HepG2 (cell line): ENCODE results near the gene PSMA7. TPM values are rescaled to one million over a fixed set of nuclear protein-coding genes. Genes with fewer than 3 reads are reported as not detected.

ENCODE experiments used
- ARID2 ChIP-seq: sonication (generic); formaldehyde crosslinking; IDR thresholded peaks from 2 replicates; pipeline ENCODE4 v1.8.1; 2022; ENCODE audit warnings: mild to moderate bottlenecking, missing genetic modification reagents, borderline replicate concordance
- ATF6 ChIP-seq: sonication (generic); formaldehyde crosslinking; conservative IDR thresholded peaks from 2 replicates; pipeline ENCODE4 v1.4.0; 2020; ENCODE audit warnings: missing genetic modification reagents
- CHD4 ChIP-seq: fragments of 200-600 bp; sonication (generic); IDR thresholded peaks from 2 replicates; pipeline ENCODE4 v1.7.0; 2017; ENCODE audit warnings: mild to moderate bottlenecking, low read length, borderline replicate concordance
- CTCF ChIP-seq: sonication (generic); formaldehyde crosslinking; IDR thresholded peaks from 2 replicates; pipeline ENCODE4 v1.5.0; 2020; ENCODE audit warnings: mild to moderate bottlenecking, missing genetic modification reagents, moderate library complexity
- PCBP2 ChIP-seq: fragments of 200-400 bp; formaldehyde crosslinking; optimal IDR thresholded peaks from 2 replicates; pipeline ENCODE3; 2018; ENCODE audit warnings: low read length, low read depth; ENCODE audit not compliant: poor library complexity, severe bottlenecking
- REL ChIP-seq: sonication (generic); formaldehyde crosslinking; conservative IDR thresholded peaks from 2 replicates; pipeline ENCODE4 v1.8.0; 2022; ENCODE audit warnings: mild to moderate bottlenecking, missing genetic modification reagents, moderate library complexity
- RFXAP ChIP-seq: sonication (generic); formaldehyde crosslinking; IDR thresholded peaks from 2 replicates; pipeline ENCODE4 v1.4.0; 2020; ENCODE audit warnings: missing genetic modification reagents, borderline replicate concordance
- TGIF2 ChIP-seq: IDR thresholded peaks from 2 replicates; pipeline ENCODE4 v1.6.1; 2016; ENCODE audit warnings: control low read depth, missing compliant biosample characterization
- THAP11 ChIP-seq: IDR thresholded peaks from 2 replicates; pipeline ENCODE4 v1.6.1; 2016; ENCODE audit warnings: missing biosample characterization, missing genetic modification reagents
- ZBTB8A ChIP-seq: sonication (generic); formaldehyde crosslinking; IDR thresholded peaks from 2 replicates; pipeline ENCODE4 v1.4.0; 2020; ENCODE audit warnings: mild to moderate bottlenecking, low read depth, missing genetic modification reagents, borderline replicate concordance
- ZNF326 ChIP-seq: sonication (generic); formaldehyde crosslinking; IDR thresholded peaks from 2 replicates; pipeline ENCODE4 v1.4.0; 2020; ENCODE audit warnings: missing genetic modification reagents, borderline replicate concordance
- ZNF557 ChIP-seq: sonication (generic); formaldehyde crosslinking; IDR thresholded peaks from 2 replicates; pipeline ENCODE4 v1.4.0; 2020; ENCODE audit warnings: missing genetic modification reagents
- ZNF737 ChIP-seq: sonication (generic); formaldehyde crosslinking; IDR thresholded peaks from 2 replicates; pipeline ENCODE4 v1.5.0; 2020; ENCODE audit warnings: missing genetic modification reagents, mild to moderate bottlenecking, borderline replicate concordance
- ZNF782 ChIP-seq: sonication (generic); formaldehyde crosslinking; IDR thresholded peaks from 2 replicates; pipeline ENCODE4 v1.4.0; 2020; ENCODE audit warnings: missing genetic modification reagents, mild to moderate bottlenecking, borderline replicate concordance
- polyA plus RNA-seq, 8 experiments: library from polyadenylated mRNA; depleted of rRNA in 3 of 8; stranded (reverse) in 7 of 8; unstranded in 1 of 8; fragments of >200 nt; fragmentation: Illumina TruSeq in 4 of 8; extraction: Trizol in 4 of 8; gene quantifications; 2 replicates each; pipeline versions ENCODE4 v1.2.1 to v1.2.3, GENCODE V29; 2011 to 2016; ENCODE audit warnings: low read depth in 4 of 8, missing spikeins in 1 of 8, mixed read lengths in 1 of 8; ENCODE audit not compliant: insufficient read depth in 1 of 8
- total RNA-seq, 5 experiments: library from RNA; depleted of rRNA; stranded (reverse); fragments of >200 nt; fragmentation: Illumina TruSeq; extraction: Trizol; gene quantifications; 2 replicates each; pipeline ENCODE4 v1.2.3, GENCODE V29; 2016; ENCODE audit warnings: low read depth in 1 of 5
- TF ChIP-seq, protein P1 (sequence below), 2 experiments: sonication (generic) in 1 of 2; formaldehyde crosslinking in 1 of 2; IDR thresholded peaks; 2 replicates each; pipeline versions ENCODE4 v1.5.1 to v1.6.1; 2011 to 2020; ENCODE audit warnings: borderline replicate concordance in 1 of 2, low read depth in 1 of 2, low read length in 1 of 2, mild to moderate bottlenecking in 1 of 2, missing genetic modification reagents in 1 of 2, moderate library complexity in 1 of 2
- TF ChIP-seq, protein P2 (sequence below): sonication (generic); formaldehyde crosslinking; IDR thresholded peaks from 2 replicates; pipeline ENCODE4 v1.4.0; 2020; ENCODE audit warnings: missing genetic modification reagents, borderline replicate concordance
- TF ChIP-seq, protein P3 (sequence below): sonication (generic); formaldehyde crosslinking; IDR thresholded peaks from 2 replicates; pipeline ENCODE4 v1.8.1; 2022; ENCODE audit warnings: low read depth, mild to moderate bottlenecking, missing genetic modification reagents

The PSMA7 gene
- total and polyA plus RNA-seq, 2 of the 13 experiments (the other 11 are each of a cell fraction or from before 2014, with no cell fraction given), result 531 to 631 TPM

DNA sequence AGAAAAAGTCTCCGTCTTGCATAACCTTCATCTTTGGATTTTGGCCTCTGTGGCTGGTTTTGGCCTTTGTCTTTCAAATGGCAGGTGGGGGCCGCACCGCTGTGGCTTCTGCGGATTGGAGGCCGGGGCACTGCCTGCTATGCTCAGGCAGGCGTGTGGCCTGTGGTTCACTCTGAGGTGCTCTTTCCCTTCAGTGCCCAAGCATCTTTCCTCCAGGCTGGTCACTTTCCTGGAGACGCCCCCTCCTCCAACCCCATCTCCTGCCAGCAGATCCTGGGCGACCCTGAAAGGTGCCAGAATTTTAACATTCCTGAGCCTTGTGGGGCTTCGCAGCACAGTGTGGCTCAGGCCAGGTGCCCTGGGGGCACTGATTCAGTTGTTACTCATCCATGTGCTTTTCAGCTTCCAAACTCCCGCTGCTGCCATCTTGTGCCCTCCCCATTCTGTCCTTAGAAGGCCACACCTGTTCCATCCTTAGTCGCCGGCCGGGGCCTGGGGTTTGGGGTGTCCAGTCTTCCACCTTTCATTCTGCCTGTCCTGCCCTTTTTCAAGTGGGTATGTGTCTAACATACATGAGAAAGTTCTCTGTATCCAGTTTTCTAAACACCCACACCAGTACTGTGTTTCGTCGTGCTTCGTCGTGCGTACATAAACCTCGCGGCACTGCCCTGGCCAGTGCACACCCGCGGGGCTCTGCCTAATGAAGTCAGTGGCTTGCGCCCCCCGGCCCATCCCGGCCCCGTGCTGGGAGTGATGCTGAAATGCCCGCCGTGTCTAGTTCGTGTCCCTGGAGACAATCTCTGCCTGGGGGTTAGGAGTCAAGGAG is 12.4 kb upstream of the PSMA7 start (continued):
- TF ChIP-seq, protein P1, sequence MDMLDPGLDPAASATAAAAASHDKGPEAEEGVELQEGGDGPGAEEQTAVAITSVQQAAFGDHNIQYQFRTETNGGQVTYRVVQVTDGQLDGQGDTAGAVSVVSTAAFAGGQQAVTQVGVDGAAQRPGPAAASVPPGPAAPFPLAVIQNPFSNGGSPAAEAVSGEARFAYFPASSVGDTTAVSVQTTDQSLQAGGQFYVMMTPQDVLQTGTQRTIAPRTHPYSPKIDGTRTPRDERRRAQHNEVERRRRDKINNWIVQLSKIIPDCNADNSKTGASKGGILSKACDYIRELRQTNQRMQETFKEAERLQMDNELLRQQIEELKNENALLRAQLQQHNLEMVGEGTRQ (IDR thresholded peaks at IDR 0.05; ENCODE audit: low read depth, low read length), result no peak
- TF ChIP-seq, protein P1 (CRISPR knock-in tag; IDR thresholded peaks at IDR 0.05; ENCODE audit: borderline replicate concordance), result no peak
- no peak for TF ChIP-seq ZNF326
- TF ChIP-seq CTCF, result peak; percentile 18; the same call in 1 of the 2 replicates
- TF ChIP-seq, protein P2, sequence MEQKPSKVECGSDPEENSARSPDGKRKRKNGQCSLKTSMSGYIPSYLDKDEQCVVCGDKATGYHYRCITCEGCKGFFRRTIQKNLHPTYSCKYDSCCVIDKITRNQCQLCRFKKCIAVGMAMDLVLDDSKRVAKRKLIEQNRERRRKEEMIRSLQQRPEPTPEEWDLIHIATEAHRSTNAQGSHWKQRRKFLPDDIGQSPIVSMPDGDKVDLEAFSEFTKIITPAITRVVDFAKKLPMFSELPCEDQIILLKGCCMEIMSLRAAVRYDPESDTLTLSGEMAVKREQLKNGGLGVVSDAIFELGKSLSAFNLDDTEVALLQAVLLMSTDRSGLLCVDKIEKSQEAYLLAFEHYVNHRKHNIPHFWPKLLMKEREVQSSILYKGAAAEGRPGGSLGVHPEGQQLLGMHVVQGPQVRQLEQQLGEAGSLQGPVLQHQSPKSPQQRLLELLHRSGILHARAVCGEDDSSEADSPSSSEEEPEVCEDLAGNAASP (CRISPR knock-in tag), result peak; percentile 46; the same call in 1 of the 2 replicates
- peak; percentile 48; the same call in 1 of the 2 replicates for TF ChIP-seq TGIF2 (CRISPR knock-in tag)
- no peak; the same call in 1 of the 2 replicates for TF ChIP-seq ZNF782 (CRISPR knock-in tag)
- no peak; the same call in 1 of the 2 replicates for TF ChIP-seq RFXAP (CRISPR knock-in tag)
- peak; percentile 56 for TF ChIP-seq THAP11 (CRISPR knock-in tag)
- no peak for TF ChIP-seq ZBTB8A (CRISPR knock-in tag)
- TF ChIP-seq ZNF557 (CRISPR knock-in tag), result no peak
- no peak for TF ChIP-seq ARID2
- TF ChIP-seq CHD4, result peak; percentile 34; the same call in 1 of the 2 replicates
- TF ChIP-seq ATF6 (CRISPR knock-in tag), result no peak
- no peak for TF ChIP-seq PCBP2
- no peak for TF ChIP-seq ZNF737 (CRISPR knock-in tag)
- TF ChIP-seq REL (CRISPR knock-in tag), result no peak
- TF ChIP-seq, protein P3, sequence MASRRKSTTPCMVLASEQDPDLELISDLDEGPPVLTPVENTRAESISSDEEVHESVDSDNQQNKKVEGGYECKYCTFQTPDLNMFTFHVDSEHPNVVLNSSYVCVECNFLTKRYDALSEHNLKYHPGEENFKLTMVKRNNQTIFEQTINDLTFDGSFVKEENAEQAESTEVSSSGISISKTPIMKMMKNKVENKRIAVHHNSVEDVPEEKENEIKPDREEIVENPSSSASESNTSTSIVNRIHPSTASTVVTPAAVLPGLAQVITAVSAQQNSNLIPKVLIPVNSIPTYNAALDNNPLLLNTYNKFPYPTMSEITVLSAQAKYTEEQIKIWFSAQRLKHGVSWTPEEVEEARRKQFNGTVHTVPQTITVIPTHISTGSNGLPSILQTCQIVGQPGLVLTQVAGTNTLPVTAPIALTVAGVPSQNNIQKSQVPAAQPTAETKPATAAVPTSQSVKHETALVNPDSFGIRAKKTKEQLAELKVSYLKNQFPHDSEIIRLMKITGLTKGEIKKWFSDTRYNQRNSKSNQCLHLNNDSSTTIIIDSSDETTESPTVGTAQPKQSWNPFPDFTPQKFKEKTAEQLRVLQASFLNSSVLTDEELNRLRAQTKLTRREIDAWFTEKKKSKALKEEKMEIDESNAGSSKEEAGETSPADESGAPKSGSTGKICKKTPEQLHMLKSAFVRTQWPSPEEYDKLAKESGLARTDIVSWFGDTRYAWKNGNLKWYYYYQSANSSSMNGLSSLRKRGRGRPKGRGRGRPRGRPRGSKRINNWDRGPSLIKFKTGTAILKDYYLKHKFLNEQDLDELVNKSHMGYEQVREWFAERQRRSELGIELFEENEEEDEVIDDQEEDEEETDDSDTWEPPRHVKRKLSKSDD (CRISPR knock-in tag), result 0 out of 2 replicates have a peak, but pooled peaks have one; percentile 43
